ENCODE measurements around the gene SOX21. TPM values are rescaled to one million over a fixed set of nuclear protein-coding genes. Genes with fewer than 3 reads are reported as not detected.

The SOX21 gene
- total and polyA plus RNA-seq, 2 of the 8 experiments (the other 6 are each of a cell fraction or from before 2014, with no cell fraction given), result 3.9 TPM

DNA sequence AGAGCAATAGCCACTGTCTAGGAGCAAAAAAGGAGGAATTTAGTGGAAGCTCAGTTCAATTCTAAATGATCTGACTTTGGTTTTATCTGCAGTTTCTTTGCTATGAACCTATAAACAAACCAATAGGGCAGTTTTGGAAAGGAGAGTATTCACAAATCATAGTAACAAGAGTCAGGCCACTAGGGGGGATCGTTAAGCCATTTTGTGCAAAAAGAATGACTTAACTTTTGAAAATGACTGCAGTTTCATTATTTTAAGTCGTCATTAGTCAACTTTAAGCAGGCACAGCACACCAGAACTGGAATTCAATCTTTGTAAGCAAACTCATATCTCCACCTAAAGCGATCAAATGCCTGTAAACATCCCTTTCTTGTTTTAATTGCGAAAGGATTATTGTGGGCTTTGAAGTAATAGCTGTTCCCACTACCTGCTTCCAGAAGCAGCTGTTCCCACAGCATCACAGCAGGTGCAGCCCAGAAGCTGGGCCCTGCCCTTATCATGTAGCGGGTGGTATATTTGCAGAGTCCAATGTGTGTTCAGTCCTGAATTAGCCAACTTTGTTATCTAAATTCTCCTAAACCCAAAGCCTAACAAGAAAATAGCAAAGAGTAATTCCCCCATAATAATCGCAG lies 51.5 kb downstream of the SOX21 start:
- H3K4ac ChIP-seq (replicated peaks; ENCODE audit: insufficient read length, low read depth, low read length), result no peak overlapping the region
- H4K91ac ChIP-seq (replicated peaks; ENCODE audit: insufficient read length, low read length), result no peak overlapping the region
- no peaks in the 10 kb centered on the region for H3K23me2 ChIP-seq (ENCODE audit: low read depth, low read length)
- H2BK5ac ChIP-seq (ENCODE audit: low read depth, low read length), result no peak overlapping the region
- no peaks in the 10 kb centered on the region for H3K36me3 ChIP-seq (ENCODE audit: control insufficient read depth in 2 of 4, insufficient read depth in 4 of 4, low read length in 3 of 4)
- peak overlapping the region; percentile 15 to 35; a peak in 2 of 4 replicates for H3K4me2 ChIP-seq (ENCODE audit: insufficient read depth in 1 of 2, low read depth in 2 of 2, low read length in 2 of 2)
- no peak overlapping the region for H2BK12ac ChIP-seq (ENCODE audit: low read depth, low read length)
- H3K9ac ChIP-seq (replicated peaks in 1 of 4; ENCODE audit: extremely low read depth in 1 of 4, low read depth in 3 of 4, low read length in 3 of 4), result no peak overlapping the region
- no peak overlapping the region for H4K5ac ChIP-seq (ENCODE audit: insufficient read length, low read depth, low read length)
- H4K8ac ChIP-seq (ENCODE audit: extremely low read depth, insufficient read depth, low read length), result no peak overlapping the region
- no peaks in the 10 kb centered on the region for H3K27me3 ChIP-seq (replicated peaks in 1 of 4; ENCODE audit: control insufficient read depth in 3 of 4, extremely low read depth in 1 of 4, insufficient read depth in 3 of 4, low read length in 3 of 4)
- no peak overlapping the region for H2BK120ac ChIP-seq (replicated peaks; ENCODE audit: low read depth, low read length)
- no peaks in the 10 kb centered on the region for H4K20me1 ChIP-seq (replicated peaks in 1 of 2; ENCODE audit: control insufficient read depth in 1 of 2, insufficient read depth in 2 of 2, low read length in 2 of 2)
- no peak overlapping the region for H2BK15ac ChIP-seq (ENCODE audit: low read length)
- no peak overlapping the region for H3K18ac ChIP-seq (ENCODE audit: extremely low read depth, low read length)
- FAIRE-seq (peak; percentile 36), DNase-seq (ENCODE audit: low read depth in 1 of 2, low spot score in 2 of 2) (no peak)
- CTCF ChIA-PET (ENCODE audit: partially characterized antibody), result interaction anchor here (0.6 to 4.4 kb wide), 33 partner anchors 9 to 528 kb away, joined by 3 to 27 read pairs (median 4); no protein-coding TSS in a partner anchor
- no peak overlapping the region for H2AK5ac ChIP-seq (ENCODE audit: low read depth, low read length)
- H3K23ac ChIP-seq (ENCODE audit: insufficient read length), result no peak overlapping the region
- no peak overlapping the region for H2BK20ac ChIP-seq (ENCODE audit: low read length)
- no peak overlapping the region for H3K56ac ChIP-seq (replicated peaks; ENCODE audit: insufficient read length, low read depth, low read length)
- POLR2A ChIA-PET (ENCODE audit: partially characterized antibody), result interaction anchor here (0.5 to 0.9 kb wide), 2 partner anchors 743 to 1399 kb away, joined by 3 read pairs; no protein-coding TSS in a partner anchor
- WGBS, 2 experiments (ENCODE audit: extremely low coverage in 1 of 2, insufficient coverage in 1 of 2, insufficient read length in 1 of 2, insufficient replicate concordance in 2 of 2, low coverage in 1 of 2, low lambda C conversion rate in 2 of 2, missing lambda C conversion rate in 1 of 2), result 49% methylated on average over 6 of the region's 6 CpGs; no CpG with 5 or more reads in 1 of the 2 experiments
- peaks cover 0 to 9% (median 6%) of the 10 kb centered on the region in 4 experiments; a peak in 4 of 7 replicates for H3K4me1 ChIP-seq (replicated peaks in 1 of 4; ENCODE audit: control insufficient read depth in 3 of 4, insufficient read depth in 4 of 4, low read length in 3 of 4)
- H2AFZ ChIP-seq (ENCODE audit: low read length), result no peak overlapping the region
- no peak overlapping the region for H3K14ac ChIP-seq (ENCODE audit: insufficient read length)
- H3K79me1 ChIP-seq (ENCODE audit: low read depth, low read length), result no peaks in the 10 kb centered on the region
- no peaks in the 10 kb centered on the region for H3K79me2 ChIP-seq (ENCODE audit: control insufficient read depth in 1 of 2, insufficient read depth in 2 of 2, low read length in 2 of 2)
- H3K9me3 ChIP-seq (ENCODE audit: insufficient read depth in 2 of 2, low read depth in 1 of 2, low read length in 1 of 2), result no peaks in the 10 kb centered on the region
- peak overlapping the region in 1 of 4 experiments; percentile 5; a peak in 1 of 8 replicates for H3K4me3 ChIP-seq (ENCODE audit: extremely low read depth in 1 of 4, insufficient read depth in 2 of 4, low read depth in 3 of 4, low read length in 4 of 4)
- no peak overlapping the region for H3K27ac ChIP-seq (ENCODE audit: low read depth, low read length)
- TF ChIP-seq POLR2A (IDR thresholded peaks at IDR 0.05; ENCODE audit: control extremely low read depth in 1 of 2, low read depth in 2 of 2, low read length in 2 of 2), result no peak
- TF ChIP-seq KDM1A (IDR thresholded peaks at IDR 0.05; ENCODE audit: borderline replicate concordance, low read length), result no peak
- no peak for TF ChIP-seq CHD1 (IDR thresholded peaks at IDR 0.05; ENCODE audit: low read depth, low read length)
- TF ChIP-seq RAD21 (IDR thresholded peaks at IDR 0.05 in 1 of 2, conservative IDR thresholded peaks at IDR 0.05 in 1 of 2; ENCODE audit: low read depth in 2 of 2, low read length in 2 of 2), result peak; percentile 48 to 58
- TF ChIP-seq CEBPB (IDR thresholded peaks at IDR 0.05; ENCODE audit: low read depth, low read length), result no peak
- no peak for TF ChIP-seq JUND (IDR thresholded peaks at IDR 0.05; ENCODE audit: low read length)
- TF ChIP-seq SP2 (IDR thresholded peaks at IDR 0.05; ENCODE audit: low read length), result no peak
- TF ChIP-seq, protein P1, sequence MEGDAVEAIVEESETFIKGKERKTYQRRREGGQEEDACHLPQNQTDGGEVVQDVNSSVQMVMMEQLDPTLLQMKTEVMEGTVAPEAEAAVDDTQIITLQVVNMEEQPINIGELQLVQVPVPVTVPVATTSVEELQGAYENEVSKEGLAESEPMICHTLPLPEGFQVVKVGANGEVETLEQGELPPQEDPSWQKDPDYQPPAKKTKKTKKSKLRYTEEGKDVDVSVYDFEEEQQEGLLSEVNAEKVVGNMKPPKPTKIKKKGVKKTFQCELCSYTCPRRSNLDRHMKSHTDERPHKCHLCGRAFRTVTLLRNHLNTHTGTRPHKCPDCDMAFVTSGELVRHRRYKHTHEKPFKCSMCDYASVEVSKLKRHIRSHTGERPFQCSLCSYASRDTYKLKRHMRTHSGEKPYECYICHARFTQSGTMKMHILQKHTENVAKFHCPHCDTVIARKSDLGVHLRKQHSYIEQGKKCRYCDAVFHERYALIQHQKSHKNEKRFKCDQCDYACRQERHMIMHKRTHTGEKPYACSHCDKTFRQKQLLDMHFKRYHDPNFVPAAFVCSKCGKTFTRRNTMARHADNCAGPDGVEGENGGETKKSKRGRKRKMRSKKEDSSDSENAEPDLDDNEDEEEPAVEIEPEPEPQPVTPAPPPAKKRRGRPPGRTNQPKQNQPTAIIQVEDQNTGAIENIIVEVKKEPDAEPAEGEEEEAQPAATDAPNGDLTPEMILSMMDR (IDR thresholded peaks at IDR 0.05; ENCODE audit: control extremely low read depth in 1 of 3, insufficient read depth in 1 of 3, low read depth in 1 of 3, low read length in 3 of 3), result peak in 2 of 3 experiments; percentile 8 to 50; a peak in 2 of 4 replicates
- no peak for TF ChIP-seq ASH2L (IDR thresholded peaks at IDR 0.05; ENCODE audit: low read length)
- TF ChIP-seq BACH1 (IDR thresholded peaks at IDR 0.05; ENCODE audit: low read length), result no peak
- no peak for TF ChIP-seq SP4 (IDR thresholded peaks at IDR 0.05; ENCODE audit: low read length)
- TF ChIP-seq SIX5 (IDR thresholded peaks at IDR 0.05; ENCODE audit: low read depth, low read length), result no peak
